Loucy (cell line): ENCODE measurements around the gene CGGBP1.

ENCODE experiments used
- H2AFZ ChIP-seq: fragments of 200-600 bp; sonication (generic); 2 replicates; pipeline ENCODE4 v1.6.0; 2016; ENCODE audit warnings: antibody characterized with exemption, mild to moderate bottlenecking, low read length, moderate library complexity
- H3F3A ChIP-seq: fragments of 200-600 bp; 2 replicates; pipeline ENCODE4 v1.6.0; 2016; ENCODE audit warnings: antibody characterized with exemption, low read depth, mild to moderate bottlenecking
- H3K27me3 ChIP-seq: fragments of 200-600 bp; sonication (generic); 2 replicates; pipeline ENCODE4 v1.6.1; 2014; ENCODE audit warnings: low read length, mild to moderate bottlenecking; ENCODE audit not compliant: insufficient read depth, poor library complexity, severe bottlenecking
- H3K36me3 ChIP-seq: fragments of 200-600 bp; sonication (generic); 2 replicates; pipeline ENCODE4 v1.6.1; 2016; ENCODE audit warnings: low read length; ENCODE audit not compliant: insufficient read depth
- H3K4me1 ChIP-seq: fragments of 200-600 bp; sonication (generic); 2 replicates; pipeline ENCODE4 v1.5.1; 2014; ENCODE audit warnings: low read length, mild to moderate bottlenecking; ENCODE audit not compliant: insufficient read depth, poor library complexity, severe bottlenecking
- H3K4me2 ChIP-seq: fragments of 200-600 bp; sonication (generic); 2 replicates; pipeline ENCODE4 v1.6.0; 2014; ENCODE audit warnings: antibody characterized with exemption, low read length, low read depth, mild to moderate bottlenecking; ENCODE audit not compliant: poor library complexity, severe bottlenecking
- H3K4me3 ChIP-seq: fragments of 200-600 bp; sonication (generic); 2 replicates; pipeline ENCODE4 v1.5.1; 2014; ENCODE audit warnings: low read length, mild to moderate bottlenecking, mixed read lengths; ENCODE audit not compliant: poor library complexity, severe bottlenecking
- H3K79me2 ChIP-seq: fragments of 200-600 bp; sonication (generic); 2 replicates; pipeline ENCODE4 v1.6.1; 2014; ENCODE audit warnings: low read length; ENCODE audit not compliant: insufficient read depth
- H3K9ac ChIP-seq: fragments of 200-600 bp; sonication (generic); 2 replicates; pipeline ENCODE4 v1.6.0; 2014; ENCODE audit warnings: mild to moderate bottlenecking, low read depth, low read length, moderate library complexity; ENCODE audit not compliant: poor library complexity, severe bottlenecking
- H3K9me2 ChIP-seq: fragments of 200-600 bp; sonication (generic); replicated peaks from 2 replicates; pipeline ENCODE4 v1.6.1; 2016; ENCODE audit warnings: low read depth, low read length, mixed read lengths
- H3K9me3 ChIP-seq: fragments of 200-600 bp; sonication (generic); 2 replicates; pipeline ENCODE4 v1.6.1; 2014; ENCODE audit warnings: mild to moderate bottlenecking, antibody characterized with exemption, low read length, low read depth; ENCODE audit not compliant: insufficient read depth
- H4K20me1 ChIP-seq: fragments of 200-600 bp; sonication (generic); 2 replicates; pipeline ENCODE4 v1.6.0; 2014; ENCODE audit warnings: antibody characterized with exemption, low read length, mild to moderate bottlenecking; ENCODE audit not compliant: insufficient read depth, poor library complexity, severe bottlenecking
- EZH2phosphoT487 ChIP-seq: fragments of 200-600 bp; IDR thresholded peaks from 2 replicates; pipeline ENCODE4 v1.6.1; 2018; ENCODE audit warnings: antibody characterized with exemption, mild to moderate bottlenecking, moderate library complexity, borderline replicate concordance
- TF ChIP-seq, protein P1 (sequence below): fragments of 200-600 bp; sonication (generic); conservative IDR thresholded peaks from 2 replicates; pipeline ENCODE4 v1.5.1; 2014; ENCODE audit warnings: mild to moderate bottlenecking, antibody characterized with exemption, low read length

The CGGBP1 gene, protein sequence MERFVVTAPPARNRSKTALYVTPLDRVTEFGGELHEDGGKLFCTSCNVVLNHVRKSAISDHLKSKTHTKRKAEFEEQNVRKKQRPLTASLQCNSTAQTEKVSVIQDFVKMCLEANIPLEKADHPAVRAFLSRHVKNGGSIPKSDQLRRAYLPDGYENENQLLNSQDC

DNA sequence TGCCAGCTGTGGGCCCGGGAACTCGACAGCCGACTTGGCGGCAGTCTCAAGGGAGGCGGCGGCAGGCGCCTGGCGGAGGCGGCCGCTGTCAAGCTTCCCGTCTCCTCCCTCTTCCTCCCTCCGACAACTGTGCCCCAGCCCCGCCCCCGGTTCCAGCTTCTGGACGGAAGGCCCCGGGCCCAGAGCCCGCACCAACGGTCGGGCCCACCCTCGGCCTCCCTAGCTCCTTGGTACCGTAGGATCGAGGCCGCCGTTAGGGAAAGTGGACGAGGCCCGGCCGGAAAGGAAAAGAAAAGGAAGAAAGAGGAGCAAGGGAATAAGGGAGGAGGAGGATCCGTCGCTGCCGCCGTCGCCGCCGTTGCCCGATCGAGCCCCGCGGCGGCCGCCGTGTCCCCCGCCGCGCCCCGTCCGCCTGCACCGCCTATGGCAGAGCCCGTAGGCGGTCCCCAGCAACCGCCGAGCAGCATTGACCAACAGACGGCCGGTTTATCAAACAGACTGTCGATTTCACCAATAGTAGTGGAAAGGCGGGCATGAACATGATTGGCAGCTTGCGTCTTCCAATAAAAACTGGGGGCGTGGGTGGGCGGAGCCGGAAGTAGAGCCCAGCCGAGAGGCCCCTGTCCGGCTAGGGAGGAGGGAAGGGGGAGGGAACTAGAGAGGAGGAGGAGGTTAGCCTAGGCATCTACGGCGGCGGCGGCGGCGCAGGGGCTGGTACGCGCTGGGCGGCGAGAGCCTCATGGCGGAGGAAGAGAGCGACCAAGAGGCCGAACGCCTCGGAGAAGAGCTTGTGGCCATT lies at the start of gene CGGBP1, which contains the start of gene ZNF654:
Gene CGGBP1, minus strand, starts transcription at position 425 of the 799 bp plus-strand sequence. CDS start 3,029 bp downstream, outside the sequence.
Gene ZNF654, plus strand, starts transcription at position 675 of the 799 bp plus-strand sequence. Its CDS starts 65 bp downstream, at position 740.
- Histone ChIP-seq H3K27me3 (no peaks in the 10 kb centered on the region), H3K36me3 (peaks cover 14% of the 10 kb centered on the region; the same call in 1 of the 2 replicates), H3K9me2 (no peaks in the 10 kb centered on the region), H4K20me1 (peaks cover 89% of the 10 kb centered on the region), H2AFZ (peak within 1 kb of the TSS; percentile 82), H3K4me1 (peaks cover 59% of the 10 kb centered on the region), H3K4me2 (peak within 1 kb of the TSS; percentile 96), H3K9me3 (no peaks in the 10 kb centered on the region), H3K9ac (peak within 1 kb of the TSS; percentile 98), H3K4me3 (peak within 1 kb of the TSS; percentile 81), H3K79me2 (peaks cover 87% of the 10 kb centered on the region), H3F3A (no peaks in the 10 kb centered on the region)
- TF ChIP-seq EZH2phosphoT487 = no peak
- TF ChIP-seq, protein P1, sequence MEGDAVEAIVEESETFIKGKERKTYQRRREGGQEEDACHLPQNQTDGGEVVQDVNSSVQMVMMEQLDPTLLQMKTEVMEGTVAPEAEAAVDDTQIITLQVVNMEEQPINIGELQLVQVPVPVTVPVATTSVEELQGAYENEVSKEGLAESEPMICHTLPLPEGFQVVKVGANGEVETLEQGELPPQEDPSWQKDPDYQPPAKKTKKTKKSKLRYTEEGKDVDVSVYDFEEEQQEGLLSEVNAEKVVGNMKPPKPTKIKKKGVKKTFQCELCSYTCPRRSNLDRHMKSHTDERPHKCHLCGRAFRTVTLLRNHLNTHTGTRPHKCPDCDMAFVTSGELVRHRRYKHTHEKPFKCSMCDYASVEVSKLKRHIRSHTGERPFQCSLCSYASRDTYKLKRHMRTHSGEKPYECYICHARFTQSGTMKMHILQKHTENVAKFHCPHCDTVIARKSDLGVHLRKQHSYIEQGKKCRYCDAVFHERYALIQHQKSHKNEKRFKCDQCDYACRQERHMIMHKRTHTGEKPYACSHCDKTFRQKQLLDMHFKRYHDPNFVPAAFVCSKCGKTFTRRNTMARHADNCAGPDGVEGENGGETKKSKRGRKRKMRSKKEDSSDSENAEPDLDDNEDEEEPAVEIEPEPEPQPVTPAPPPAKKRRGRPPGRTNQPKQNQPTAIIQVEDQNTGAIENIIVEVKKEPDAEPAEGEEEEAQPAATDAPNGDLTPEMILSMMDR = no peak

DNA sequence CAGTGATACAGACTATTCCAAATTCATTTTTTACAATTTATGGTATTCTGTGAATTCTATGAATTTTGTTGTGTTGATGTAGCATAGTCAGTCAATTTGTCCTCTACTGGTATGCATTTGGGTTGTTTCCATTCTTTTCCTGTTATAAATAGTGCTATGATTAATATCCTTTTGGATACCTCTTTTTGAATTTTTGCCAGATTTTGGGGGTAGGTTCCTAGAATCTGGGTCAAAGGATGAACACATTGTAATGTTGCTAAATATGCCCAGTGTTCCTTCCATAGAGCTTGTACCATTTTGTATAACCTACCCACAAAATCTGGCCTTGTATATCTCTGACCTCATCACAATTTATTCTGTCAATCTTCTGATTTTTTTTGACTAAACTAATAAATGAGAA lies 46.5 kb upstream of the CGGBP1 start:
- no peak overlapping the region for H2AFZ ChIP-seq
- no peaks in the 10 kb centered on the region for H3K9me2 ChIP-seq
- no peak overlapping the region for H3K4me2 ChIP-seq
- H3K27me3 ChIP-seq = no peaks in the 10 kb centered on the region
- no peak overlapping the region for H3K9ac ChIP-seq
- H3K79me2 ChIP-seq = peaks cover 28% of the 10 kb centered on the region
- peaks cover 2% of the 10 kb centered on the region; the same call in 1 of the 2 replicates for H3K36me3 ChIP-seq
- no peaks in the 10 kb centered on the region for H3K4me1 ChIP-seq
- TF ChIP-seq EZH2phosphoT487 = no peak
- TF ChIP-seq, protein P1 = no peak
- H3K9me3 ChIP-seq = no peaks in the 10 kb centered on the region
- no peaks in the 10 kb centered on the region for H3F3A ChIP-seq
- H4K20me1 ChIP-seq = peaks cover 5% of the 10 kb centered on the region
- H3K4me3 ChIP-seq = no peak overlapping the region

DNA sequence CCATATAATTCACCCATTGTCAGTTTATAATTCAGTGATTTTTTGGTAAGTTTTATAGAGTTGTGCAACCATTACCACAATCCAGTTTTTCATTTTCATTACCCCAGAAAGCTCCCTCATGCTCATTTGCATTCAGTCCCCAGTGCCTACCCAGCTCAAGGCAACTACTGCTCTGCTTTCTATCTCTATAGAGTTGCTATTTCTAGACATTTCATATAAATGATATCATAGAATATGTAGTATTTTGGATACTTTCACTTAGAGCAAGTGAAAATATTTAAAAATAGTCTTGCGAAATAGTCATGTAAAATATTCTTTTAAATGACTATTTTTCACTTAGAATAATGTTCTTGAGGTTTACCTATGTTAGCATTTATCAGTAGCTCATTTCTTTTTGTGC lies 42.3 kb upstream of the CGGBP1 start:
- Histone ChIP-seq H3K27me3 (no peaks in the 10 kb centered on the region), H3K4me3 (no peak overlapping the region), H3K9me3 (no peaks in the 10 kb centered on the region), H3F3A (no peaks in the 10 kb centered on the region), H3K4me2 (no peak overlapping the region), H3K79me2 (peaks cover 6% of the 10 kb centered on the region; the same call in 1 of the 2 replicates), H2AFZ (no peak overlapping the region), H4K20me1 (peaks cover 5% of the 10 kb centered on the region), H3K9ac (no peak overlapping the region), H3K4me1 (no peaks in the 10 kb centered on the region), H3K9me2 (no peaks in the 10 kb centered on the region), H3K36me3 (peaks cover 19% of the 10 kb centered on the region)
- TF ChIP-seq EZH2phosphoT487 = no peak
- TF ChIP-seq, protein P1 = no peak
